Transverse colon (tissue), 4 donors: Measurements from ENCODE around the gene COP1.

Experiments
- EP300 ChIP-seq: sonication (generic); formaldehyde crosslinking; IDR thresholded peaks from one replicate; pipeline ENCODE4 v1.6.1; 2017; ENCODE audit warnings: antibody characterized with exemption, low read depth
- POLR2A ChIP-seq: fragments of 450-650 bp; IDR thresholded peaks from one replicate; pipeline ENCODE4 v1.6.1; 2016; ENCODE audit warnings: antibody characterized with exemption, mild to moderate bottlenecking, moderate library complexity
- POLR2AphosphoS5 ChIP-seq, 3 donors: sonication (generic); formaldehyde crosslinking; IDR thresholded peaks; one replicate each; pipeline ENCODE4 v1.6.1; 2016; ENCODE audit warnings: antibody characterized with exemption in 3 of 3
- TF ChIP-seq, protein P1 (sequence below), 5 experiments: fragments of 200-600 bp in 3 of 5; fragments of 450-650 bp in 2 of 5; sonication (generic) in 3 of 5; IDR thresholded peaks; 1 replicate in 2 of 5; 2 replicates in 3 of 5; pipeline ENCODE4 v1.5.1; 2016 to 2017; ENCODE audit warnings: antibody characterized with exemption in 5 of 5, inconsistent platforms in 3 of 5, mild to moderate bottlenecking in 2 of 5, moderate library complexity in 1 of 5

DNA sequence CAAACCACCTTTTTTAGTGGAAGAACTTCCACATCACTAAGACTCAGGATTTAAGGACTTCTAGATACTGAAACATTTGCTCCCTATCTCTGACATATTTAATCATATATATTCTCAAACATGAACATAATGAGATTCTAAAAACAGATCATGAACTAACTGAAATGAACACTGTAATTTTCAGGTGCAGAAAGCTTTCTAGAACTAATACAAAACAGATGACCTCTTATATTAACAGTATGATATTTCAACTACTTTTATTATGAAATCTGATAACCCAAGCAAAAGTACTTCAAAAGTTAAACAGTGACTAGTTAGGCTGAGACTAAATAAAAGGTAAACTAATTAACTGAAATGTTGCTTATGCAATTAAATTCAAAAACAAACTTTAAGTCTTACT lies 157.5 kb downstream of the COP1 start:
- TF ChIP-seq POLR2AphosphoS5 (IDR thresholded peaks at IDR 0.05) (no peak), POLR2A (no peak), EP300 (no peak)
- TF ChIP-seq, protein P1, sequence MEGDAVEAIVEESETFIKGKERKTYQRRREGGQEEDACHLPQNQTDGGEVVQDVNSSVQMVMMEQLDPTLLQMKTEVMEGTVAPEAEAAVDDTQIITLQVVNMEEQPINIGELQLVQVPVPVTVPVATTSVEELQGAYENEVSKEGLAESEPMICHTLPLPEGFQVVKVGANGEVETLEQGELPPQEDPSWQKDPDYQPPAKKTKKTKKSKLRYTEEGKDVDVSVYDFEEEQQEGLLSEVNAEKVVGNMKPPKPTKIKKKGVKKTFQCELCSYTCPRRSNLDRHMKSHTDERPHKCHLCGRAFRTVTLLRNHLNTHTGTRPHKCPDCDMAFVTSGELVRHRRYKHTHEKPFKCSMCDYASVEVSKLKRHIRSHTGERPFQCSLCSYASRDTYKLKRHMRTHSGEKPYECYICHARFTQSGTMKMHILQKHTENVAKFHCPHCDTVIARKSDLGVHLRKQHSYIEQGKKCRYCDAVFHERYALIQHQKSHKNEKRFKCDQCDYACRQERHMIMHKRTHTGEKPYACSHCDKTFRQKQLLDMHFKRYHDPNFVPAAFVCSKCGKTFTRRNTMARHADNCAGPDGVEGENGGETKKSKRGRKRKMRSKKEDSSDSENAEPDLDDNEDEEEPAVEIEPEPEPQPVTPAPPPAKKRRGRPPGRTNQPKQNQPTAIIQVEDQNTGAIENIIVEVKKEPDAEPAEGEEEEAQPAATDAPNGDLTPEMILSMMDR (IDR thresholded peaks at IDR 0.05), result no peak
